MCF 10A (cell line): ENCODE data around the gene CEBPA. TPM values are rescaled to one million over a fixed set of nuclear protein-coding genes. Genes with fewer than 3 reads are reported as not detected.

Experiments
- BruUV-seq: library from RNA; stranded (reverse); fragments of 400-500 nt; replicated peaks from 2 replicates; lab custom pipeline; 2021; lab: Mats Ljungman, UMichigan
- CTCF ChIA-PET: fragments of 300-600 bp; sonication (Branson Sonifier 250); formaldehyde crosslinking; extraction: SDS; loops from one replicate; lab custom pipeline; 2021; ENCODE audit warnings: antibody characterized with exemption, inconsistent platforms; lab: Yijun Ruan, JAX
- POLR2A ChIA-PET: fragments of 300-600, 350-650 bp; sonication (Branson Sonifier 250); formaldehyde crosslinking; extraction: SDS; loops from one replicate; lab custom pipeline; 2020; ENCODE audit warnings: antibody characterized with exemption, inconsistent platforms; lab: Yijun Ruan, JAX
- DNase-seq: peaks from one replicate; pipeline ENCODE4 v3.0.0-alpha.2; 2018; ENCODE audit not compliant: unreplicated experiment
- H3K27ac Mint-ChIP-seq: one replicate; pipeline ENCODE4 v1.8.0; 2022; ENCODE audit warnings: mild to moderate bottlenecking, low read depth, mixed read lengths; ENCODE audit not compliant: unreplicated experiment
- H3K27me3 Mint-ChIP-seq: one replicate; pipeline ENCODE4 v1.8.0; 2022; ENCODE audit warnings: mixed read lengths; ENCODE audit not compliant: insufficient read depth, unreplicated experiment
- H3K36me3 Mint-ChIP-seq: one replicate; pipeline ENCODE4 v1.8.0; 2022; ENCODE audit warnings: mild to moderate bottlenecking, moderate library complexity, mixed read lengths; ENCODE audit not compliant: insufficient read depth, unreplicated experiment
- H3K4me1 Mint-ChIP-seq: one replicate; pipeline ENCODE4 v1.8.0; 2022; ENCODE audit warnings: mixed read lengths; ENCODE audit not compliant: insufficient read depth, unreplicated experiment
- H3K4me3 Mint-ChIP-seq: one replicate; pipeline ENCODE4 v1.8.0; 2022; ENCODE audit warnings: mild to moderate bottlenecking, moderate library complexity, mixed read lengths; ENCODE audit not compliant: unreplicated experiment
- H3K9me3 Mint-ChIP-seq: one replicate; pipeline ENCODE4 v1.8.0; 2022; ENCODE audit warnings: mixed read lengths; ENCODE audit not compliant: unreplicated experiment
- intact Hi-C: fragments of 100-400 bp; cut with micrococcal nuclease; formaldehyde crosslinking; loops from 2 replicates; pipeline ENCODE4 v1.14.1; 2022
- total RNA-seq: library from RNA; stranded (reverse); gene quantifications from 2 replicates; pipeline ENCODE4 v1.2.3, GENCODE V29; 2022
- TF ChIP-seq, protein P1 (sequence below): fragments of 200-600 bp; IDR thresholded peaks from one replicate; pipeline ENCODE4 v1.8.0; 2022; ENCODE audit warnings: antibody characterized with exemption, mild to moderate bottlenecking; ENCODE audit not compliant: unreplicated experiment

Gene CEBPA
- total RNA-seq, 1 experiment from 2014 or later: 4.7 TPM

GRCh38 chr19:33287927-33288326, 14.4 kb downstream of the CEBPA start:
- Mint-ChIP-seq H3K9me3 (peaks cover 6% of the 10 kb centered on the region), H3K27me3 (no peaks in the 10 kb centered on the region), H3K27ac (no peak overlapping the region), H3K4me3 (no peak overlapping the region), H3K4me1 (peaks cover 7% of the 10 kb centered on the region), H3K36me3 (no peaks in the 10 kb centered on the region)
- BruUV-seq: no TSS peak
- ChIA-PET POLR2A (interaction anchor here (1.0 kb wide), 1 partner anchor 10 kb away, joined by 4 read pairs; no protein-coding TSS in a partner anchor), CTCF (interaction anchor here (0.6 to 1.1 kb wide), 3 partner anchors 34 to 483 kb away, joined by 3 to 4 read pairs (median 3); no protein-coding TSS in a partner anchor)
- TF ChIP-seq, protein P1, sequence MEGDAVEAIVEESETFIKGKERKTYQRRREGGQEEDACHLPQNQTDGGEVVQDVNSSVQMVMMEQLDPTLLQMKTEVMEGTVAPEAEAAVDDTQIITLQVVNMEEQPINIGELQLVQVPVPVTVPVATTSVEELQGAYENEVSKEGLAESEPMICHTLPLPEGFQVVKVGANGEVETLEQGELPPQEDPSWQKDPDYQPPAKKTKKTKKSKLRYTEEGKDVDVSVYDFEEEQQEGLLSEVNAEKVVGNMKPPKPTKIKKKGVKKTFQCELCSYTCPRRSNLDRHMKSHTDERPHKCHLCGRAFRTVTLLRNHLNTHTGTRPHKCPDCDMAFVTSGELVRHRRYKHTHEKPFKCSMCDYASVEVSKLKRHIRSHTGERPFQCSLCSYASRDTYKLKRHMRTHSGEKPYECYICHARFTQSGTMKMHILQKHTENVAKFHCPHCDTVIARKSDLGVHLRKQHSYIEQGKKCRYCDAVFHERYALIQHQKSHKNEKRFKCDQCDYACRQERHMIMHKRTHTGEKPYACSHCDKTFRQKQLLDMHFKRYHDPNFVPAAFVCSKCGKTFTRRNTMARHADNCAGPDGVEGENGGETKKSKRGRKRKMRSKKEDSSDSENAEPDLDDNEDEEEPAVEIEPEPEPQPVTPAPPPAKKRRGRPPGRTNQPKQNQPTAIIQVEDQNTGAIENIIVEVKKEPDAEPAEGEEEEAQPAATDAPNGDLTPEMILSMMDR: no peak
- intact Hi-C loops: no loop called here
- no peak for DNase-seq

- POLR2A ChIA-PET: interaction anchor here (0.6 to 1.0 kb wide), 2 partner anchors 10 to 143 kb away, joined by 3 to 4 read pairs; no protein-coding TSS in a partner anchor
- BruUV-seq: no TSS peak
- intact Hi-C loops: no loop called here
- no peak for DNase-seq
- TF ChIP-seq, protein P1: no peak
- CTCF ChIA-PET: interaction anchor here (0.6 to 1.1 kb wide), 2 partner anchors 33 to 484 kb away, joined by 3 read pairs; no protein-coding TSS in a partner anchor
- Mint-ChIP-seq H3K9me3 (peaks cover 6% of the 10 kb centered on the region), H3K36me3 (no peaks in the 10 kb centered on the region), H3K4me1 (peaks cover 7% of the 10 kb centered on the region), H3K27ac (no peak overlapping the region), H3K27me3 (no peaks in the 10 kb centered on the region), H3K4me3 (no peak overlapping the region)
Measured at GRCh38 chr19:33287438-33287837, 14.9 kb downstream of the CEBPA start.

GRCh38 chr19:33286899-33287298, 15.4 kb downstream of the CEBPA start:
- DNase-seq: no peak
- no TSS peak for BruUV-seq
- intact Hi-C loops: no loop called here
- ChIA-PET CTCF (no interaction called here), POLR2A (interaction anchor here (0.6 to 1.0 kb wide), 2 partner anchors 11 to 144 kb away, joined by 3 to 4 read pairs; no protein-coding TSS in a partner anchor)
- H3K4me1 Mint-ChIP-seq: peaks cover 7% of the 10 kb centered on the region
- TF ChIP-seq, protein P1: no peak
- H3K9me3 Mint-ChIP-seq: peaks cover 6% of the 10 kb centered on the region
- no peaks in the 10 kb centered on the region for H3K27me3 Mint-ChIP-seq
- H3K36me3 Mint-ChIP-seq: no peaks in the 10 kb centered on the region
- no peak overlapping the region for H3K4me3 Mint-ChIP-seq
- no peak overlapping the region for H3K27ac Mint-ChIP-seq

DNA sequence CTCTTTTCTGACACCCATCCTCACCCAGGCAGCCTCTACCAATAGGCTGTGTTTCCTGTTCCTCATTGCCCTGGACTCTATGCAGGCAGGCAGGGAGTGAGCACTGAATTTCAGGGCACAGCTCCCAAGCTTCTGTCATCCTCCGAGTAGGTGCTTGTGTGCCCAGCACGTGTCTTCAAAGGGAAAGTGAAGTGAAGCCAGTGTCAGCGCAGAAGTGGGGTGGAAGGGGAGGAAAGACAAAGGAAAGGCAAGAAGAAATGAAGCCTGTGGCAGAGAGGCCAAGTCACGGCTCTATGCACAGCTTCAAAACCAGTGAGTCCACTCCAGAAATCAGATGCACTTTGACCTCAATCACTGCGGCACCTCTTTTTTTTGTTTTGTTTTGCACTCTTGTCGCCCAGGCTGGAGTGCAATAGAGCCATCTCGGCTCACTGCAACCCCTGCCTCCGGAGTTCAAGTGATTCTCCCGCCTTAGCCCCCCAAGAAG, 16.9 kb downstream of the CEBPA start:
- Mint-ChIP-seq H3K4me3 (no peak overlapping the region), H3K4me1 (no peaks in the 10 kb centered on the region), H3K36me3 (no peaks in the 10 kb centered on the region), H3K9me3 (peaks cover 6% of the 10 kb centered on the region), H3K27me3 (no peaks in the 10 kb centered on the region), H3K27ac (no peak overlapping the region)
- ChIA-PET CTCF (interaction anchor here (0.6 to 1.5 kb wide), 5 partner anchors 17 to 492 kb away, joined by 3 to 5 read pairs (median 4); partner anchors contain the start of gene CEBPA), POLR2A (no interaction called here)
- no TSS peak for BruUV-seq
- intact Hi-C loops: no loop called here
- DNase-seq: no peak
- TF ChIP-seq, protein P1: no peak
